K562 (cell line): ENCODE results near the gene TMEM147. TPM values are rescaled to one million over a fixed set of nuclear protein-coding genes. Genes with fewer than 3 reads are reported as not detected.

ENCODE experiments used
- ATAC-seq: fragments of 200-7000 bp; cut with Tn5 transposase; 3 replicates; pipeline ENCODE4 v1.9.1; 2020; ENCODE audit warnings: moderate library complexity
- BruUV-seq: library from RNA; stranded (reverse); fragments of 400-500 nt; replicated peaks from 2 replicates; lab custom pipeline; 2021; lab: Mats Ljungman, UMichigan
- CTCF ChIA-PET: fragments of 300-600 bp; formaldehyde crosslinking; extraction: SDS; loops from one replicate; lab custom pipeline; 2021; ENCODE audit warnings: low intra/inter-chr PET ratio; lab: Yijun Ruan, JAX
- POLR2A ChIA-PET: fragments of 300-600, 350-650 bp; sonication (Branson Sonifier 250); formaldehyde crosslinking; extraction: SDS; loops from one replicate; lab custom pipeline; 2021; ENCODE audit warnings: antibody characterized with exemption, inconsistent platforms; lab: Yijun Ruan, JAX
- DNase-seq, 4 experiments: peaks; one replicate each; pipeline versions ENCODE4 v3.0.0 to v3.0.0-alpha.2; 2011 to 2018; ENCODE audit warnings: low spot score in 3 of 4, mixed read lengths in 3 of 4; ENCODE audit errors: extremely low read depth in 1 of 4
- FAIRE-seq: peaks from 2 replicates; lab custom pipeline; 2011; peaks lifted over from hg19 to GRCh38; lab: Jason Lieb, UNC
- H2AFZ ChIP-seq: 2 replicates; pipeline ENCODE4 v1.6.0; 2011; ENCODE audit warnings: low read depth, low read length, control low read depth, inconsistent platforms
- H3K27ac ChIP-seq: fragments of 200-600 bp; 3 replicates; pipeline ENCODE4 v1.8.0; 2011; ENCODE audit warnings: low read depth, mild to moderate bottlenecking, control low read depth, inconsistent platforms, low read length, moderate library complexity, mixed read lengths; ENCODE audit errors: extremely low read depth
- H3K27me3 ChIP-seq, 2 experiments: fragments of 300-600 bp in 1 of 2; 2 replicates in 1 of 2; 3 replicates in 1 of 2; pipeline versions ENCODE4 v1.6.0 to v1.8.0; 2011; ENCODE audit warnings: inconsistent platforms in 2 of 2, low read length in 2 of 2, mild to moderate bottlenecking in 1 of 2, mixed read lengths in 1 of 2, moderate library complexity in 1 of 2; ENCODE audit not compliant: control insufficient read depth in 2 of 2, insufficient read depth in 2 of 2
- H3K36me3 ChIP-seq: fragments of 300-600 bp; 3 replicates; pipeline ENCODE4 v1.8.0; 2011; ENCODE audit warnings: mild to moderate bottlenecking, low read length, inconsistent platforms; ENCODE audit not compliant: control insufficient read depth, insufficient read depth
- H3K4me1 ChIP-seq, 2 experiments: fragments of 200-600 bp in 1 of 2; replicated peaks in 1 of 2; 2 replicates in 1 of 2; 3 replicates in 1 of 2; pipeline versions ENCODE4 v1.5.1 to v1.8.0; 2011; ENCODE audit warnings: inconsistent platforms in 2 of 2, low read length in 2 of 2, mild to moderate bottlenecking in 1 of 2, mixed read lengths in 1 of 2, moderate library complexity in 1 of 2; ENCODE audit not compliant: control insufficient read depth in 2 of 2, insufficient read depth in 2 of 2
- H3K4me2 ChIP-seq: 2 replicates; pipeline ENCODE4 v1.6.1; 2011; ENCODE audit warnings: low read length, control low read depth, inconsistent platforms, mixed read lengths; ENCODE audit not compliant: insufficient read depth
- H3K4me3 ChIP-seq: fragments of 200-600 bp; sonication (generic), shearing (Covaris generic); 2 replicates; pipeline ENCODE4 v1.5.1; 2016; ENCODE audit warnings: control low read depth, inconsistent platforms
- H3K79me2 ChIP-seq: fragments of 200-600 bp; 3 replicates; pipeline ENCODE4 v1.8.0; 2011; ENCODE audit warnings: low read length, inconsistent platforms; ENCODE audit not compliant: control insufficient read depth, insufficient read depth
- H3K9ac ChIP-seq, 2 experiments: 2 replicates each; pipeline versions ENCODE4 v1.6.0 to v1.6.1; 2011; ENCODE audit warnings: low read depth in 2 of 2, low read length in 2 of 2, control low read depth in 1 of 2, inconsistent platforms in 1 of 2, mild to moderate bottlenecking in 1 of 2, mixed read lengths in 1 of 2; ENCODE audit not compliant: insufficient read depth in 1 of 2
- H3K9me1 ChIP-seq: one replicate; pipeline ENCODE4 v1.6.0; 2011; ENCODE audit warnings: inconsistent platforms, mild to moderate bottlenecking, low read length, moderate library complexity; ENCODE audit not compliant: control insufficient read depth, insufficient read depth
- H3K9me3 ChIP-seq: replicated peaks from 2 replicates; pipeline ENCODE4 v1.5.1; 2011; ENCODE audit warnings: low read depth, low read length, inconsistent platforms; ENCODE audit not compliant: control insufficient read depth, insufficient read depth
- H4K20me1 ChIP-seq: replicated peaks from 2 replicates; pipeline ENCODE4 v1.6.1; 2011; ENCODE audit warnings: low read length, inconsistent platforms, mixed read lengths; ENCODE audit not compliant: control insufficient read depth, insufficient read depth
- FOSL1 ChIP-seq: fragments of 200-800 bp; sonication (Bioruptor generic); conservative IDR thresholded peaks from 2 replicates; pipeline ENCODE4 v1.6.1; 2016; ENCODE audit warnings: missing genetic modification characterization, missing compliant biosample characterization
- MTF1 ChIP-seq: fragments of 250-450 bp; sonication (Bioruptor Pico); IDR thresholded peaks from 2 replicates; pipeline ENCODE4 v1.9.0; 2021; ENCODE audit warnings: moderate library complexity, mild to moderate bottlenecking, inconsistent platforms, borderline replicate concordance
- POU5F1 ChIP-seq: fragments of 150-350 bp; IDR thresholded peaks from 2 replicates; pipeline ENCODE4 v1.6.1; 2014; ENCODE audit warnings: borderline replicate concordance, low read length, low read depth, mild to moderate bottlenecking; ENCODE audit not compliant: partially characterized antibody
- STAT5B ChIP-seq: fragments of 250-450 bp; sonication (Bioruptor Pico); IDR thresholded peaks from 2 replicates; pipeline ENCODE4 v1.8.0; 2021; ENCODE audit warnings: mild to moderate bottlenecking, inconsistent platforms
- ZNF354B ChIP-seq: fragments of 250-450 bp; sonication (Bioruptor Pico); IDR thresholded peaks from 2 replicates; pipeline ENCODE4 v1.4.0; 2020
- WGBS: fragments of 100-300 bp; shearing (Covaris generic); methylation state at CpG from one replicate; pipeline ENCODE4 v1.1.6; 2016; ENCODE audit warnings: low coverage, mixed read lengths; ENCODE audit not compliant: insufficient coverage; ENCODE audit errors: missing lambda C conversion rate; 5-methylcytosine and 5-hydroxymethylcytosine counted together
- in situ Hi-C: fragments of 300-500 bp; cut with MboI; formaldehyde crosslinking; loops from 4 replicates; pipeline ENCODE4 v1.15.0; 2018; ENCODE audit warnings: inconsistent platforms, mixed read lengths
- intact Hi-C: fragments of 100-400 bp; cut with micrococcal nuclease; formaldehyde crosslinking; loops from 2 replicates; pipeline ENCODE4 v1.14.2; 2022
- polyA plus RNA-seq, 8 experiments: library from polyadenylated mRNA; depleted of rRNA in 4 of 8; stranded (reverse) in 5 of 8; unstranded in 3 of 8; fragments of >200 nt; fragmentation: Nextera tagmentation in 2 of 8; fragmentation: Illumina TruSeq in 1 of 8; extraction: Ambion mirVana in 2 of 8; extraction: Trizol in 1 of 8; gene quantifications; 2 replicates each; pipeline versions ENCODE4 v1.2.1 to v1.2.3, GENCODE V29; 2011 to 2014; ENCODE audit warnings: inconsistent platforms in 1 of 8, missing spikeins in 1 of 8
- total RNA-seq, 7 experiments: library from RNA; depleted of rRNA in 6 of 7; stranded (reverse); fragments of >200 nt in 6 of 7; fragmentation: Illumina TruSeq in 2 of 7; extraction: Trizol in 2 of 7; gene quantifications; 2 replicates each; pipeline versions ENCODE4 v1.2.1 to v1.2.3, GENCODE V29; 2011 to 2021; ENCODE audit warnings: low replicate concordance in 1 of 7
- TF ChIP-seq, protein P1 (sequence below): fragments of 250-450 bp; sonication (Bioruptor Pico); IDR thresholded peaks from 2 replicates; pipeline ENCODE4 v1.5.0; 2020; ENCODE audit warnings: mild to moderate bottlenecking

TMEM147 gene
- total and polyA plus RNA-seq, 9 of the 15 experiments (the other 6 are each of a cell fraction or from before 2014, with no cell fraction given): 73.8 to 194 (median 142) TPM

DNA sequence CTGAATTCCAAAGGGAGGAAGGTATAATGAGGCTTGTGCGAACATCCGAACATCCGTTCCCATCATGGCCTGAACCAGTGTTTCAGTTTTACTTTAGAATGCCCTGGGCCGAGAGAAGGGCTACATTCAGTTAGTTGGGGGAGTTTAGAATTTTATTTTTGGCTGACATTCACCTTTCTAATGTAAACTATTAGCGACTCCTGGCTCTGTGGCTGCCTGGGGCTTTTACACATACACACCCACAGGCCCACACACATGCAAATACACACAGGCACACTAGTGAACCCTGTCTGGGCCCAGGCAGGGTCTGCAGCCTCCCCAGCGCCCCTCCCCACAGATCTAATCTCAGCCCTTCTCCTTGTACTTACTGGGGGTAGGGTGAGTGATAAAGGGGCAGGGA is 6.1 kb upstream of the TMEM147 start:
- no peak for FAIRE-seq
- BruUV-seq: no TSS peak
- ATAC-seq: no peak
- H3K27me3 ChIP-seq: peaks cover 2 to 15% of the 10 kb centered on the region in 2 experiments; a peak in 2 of 5 replicates
- no peak for DNase-seq
- H3K4me3 ChIP-seq: no peak overlapping the region
- no peak overlapping the region for H3K27ac ChIP-seq
- in situ Hi-C loops: no loop called here
- TF ChIP-seq MTF1 (CRISPR knock-in tag): no peak
- no peak for TF ChIP-seq FOSL1 (tag)
- TF ChIP-seq, protein P1, sequence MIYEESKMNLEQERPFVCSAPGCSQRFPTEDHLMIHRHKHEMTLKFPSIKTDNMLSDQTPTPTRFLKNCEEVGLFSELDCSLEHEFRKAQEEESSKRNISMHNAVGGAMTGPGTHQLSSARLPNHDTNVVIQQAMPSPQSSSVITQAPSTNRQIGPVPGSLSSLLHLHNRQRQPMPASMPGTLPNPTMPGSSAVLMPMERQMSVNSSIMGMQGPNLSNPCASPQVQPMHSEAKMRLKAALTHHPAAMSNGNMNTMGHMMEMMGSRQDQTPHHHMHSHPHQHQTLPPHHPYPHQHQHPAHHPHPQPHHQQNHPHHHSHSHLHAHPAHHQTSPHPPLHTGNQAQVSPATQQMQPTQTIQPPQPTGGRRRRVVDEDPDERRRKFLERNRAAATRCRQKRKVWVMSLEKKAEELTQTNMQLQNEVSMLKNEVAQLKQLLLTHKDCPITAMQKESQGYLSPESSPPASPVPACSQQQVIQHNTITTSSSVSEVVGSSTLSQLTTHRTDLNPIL: no peak
- TF ChIP-seq STAT5B (CRISPR knock-in tag): no peak
- no peak for TF ChIP-seq POU5F1
- TF ChIP-seq ZNF354B: no peak
- H3K4me2 ChIP-seq: no peak overlapping the region
- CTCF ChIA-PET: no interaction called here
- no peak overlapping the region for H3K9ac ChIP-seq
- intact Hi-C loops: no loop called here
- no peaks in the 10 kb centered on the region for H3K9me3 ChIP-seq
- whole genome bisulfite sequencing: 61% methylated on average over 6 of the region's 6 CpGs
- peaks cover 7% of the 10 kb centered on the region for H3K9me1 ChIP-seq
- H4K20me1 ChIP-seq: no peaks in the 10 kb centered on the region
- H2AFZ ChIP-seq: no peak overlapping the region
- POLR2A ChIA-PET: no interaction called here
- peaks cover 3 to 9% of the 10 kb centered on the region in 2 experiments; a peak in 3 of 5 replicates for H3K4me1 ChIP-seq
- peaks cover 10% of the 10 kb centered on the region for H3K79me2 ChIP-seq
- H3K36me3 ChIP-seq: peaks cover 27% of the 10 kb centered on the region; the same call in 2 of the 3 replicates
